ENCODE measurements around the gene RAB28. TPM values are rescaled to one million over a fixed set of nuclear protein-coding genes. Genes with fewer than 3 reads are reported as not detected.

RAB28 gene
- 20.5 TPM for polyA plus RNA-seq (2013, experiment 1 of 2)
- polyA plus RNA-seq (2013, experiment 2 of 2) = 21.7 TPM

DNA sequence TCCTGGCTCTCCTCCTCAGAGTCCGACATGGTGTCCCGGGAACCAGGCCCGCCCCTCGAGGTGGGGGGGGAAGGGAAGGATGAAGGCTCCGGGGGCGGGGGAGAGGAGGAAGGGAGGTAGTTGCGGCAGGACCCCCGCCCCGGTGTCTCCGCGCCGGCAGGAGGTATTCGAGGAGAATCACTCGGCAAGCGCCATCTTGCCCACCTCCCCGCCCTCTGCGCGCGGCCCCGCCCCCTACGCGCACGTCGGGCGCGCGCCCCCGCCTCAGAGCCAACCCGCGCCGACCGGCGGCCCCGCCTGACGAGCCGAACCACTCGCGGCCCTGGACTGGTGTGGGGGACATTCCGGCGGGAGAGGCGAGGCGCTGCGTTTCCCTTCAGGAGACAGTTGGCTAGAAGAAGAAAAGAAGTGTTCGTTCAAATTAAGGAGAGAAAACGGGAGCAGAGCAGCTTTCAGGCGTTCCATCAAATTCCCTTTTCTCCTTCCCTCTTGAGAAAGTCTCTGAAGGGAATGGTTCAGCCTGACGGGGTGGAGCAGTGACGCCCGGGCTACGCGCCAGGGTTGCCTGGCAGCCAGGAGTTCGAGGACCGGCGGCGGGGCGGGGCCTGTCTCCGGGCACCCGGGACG is at the start of gene RAB28:
TSS of gene RAB28 (minus strand) at position 219 of the 627 bp plus-strand sequence.
- Histone ChIP-seq H3K9me3 (ENCODE audit: control insufficient read depth, low read length) (no peaks in the 10 kb centered on the region), H2AK5ac (ENCODE audit: low read length, severe bottlenecking) (no peak within 1 kb of the TSS), H3K18ac (ENCODE audit: low read depth in 1 of 2, low read length in 2 of 2) (peak within 1 kb of the TSS; percentile 91 to 93), H3K23ac (ENCODE audit: low read length in 2 of 2) (peak within 1 kb of the TSS in 1 of 2 experiments; percentile 87), H3K14ac (ENCODE audit: low read length in 2 of 2) (peak within 1 kb of the TSS in 1 of 2 experiments; percentile 57), H2BK12ac (ENCODE audit: low read length in 2 of 2) (peak within 1 kb of the TSS in 1 of 2 experiments; percentile 63), H3K27me3 (ENCODE audit: control insufficient read depth in 1 of 2, insufficient read depth in 1 of 2, low read length in 2 of 2) (no peaks in the 10 kb centered on the region), H4K8ac (ENCODE audit: low read length) (peak within 1 kb of the TSS; percentile 91), H3K27ac (ENCODE audit: low read length, poor library complexity, severe bottlenecking) (peak within 1 kb of the TSS; percentile 100), H2BK5ac (ENCODE audit: low read depth, low read length, poor library complexity, severe bottlenecking) (peak within 1 kb of the TSS; percentile 99), H2BK15ac (ENCODE audit: low read depth, poor library complexity, severe bottlenecking) (no peak within 1 kb of the TSS), H3K36me3 (ENCODE audit: control insufficient read depth in 1 of 2, insufficient read depth in 2 of 2, low read depth in 1 of 2, low read length in 2 of 2) (no peaks in the 10 kb centered on the region), H3K9ac (ENCODE audit: low read length) (peak within 1 kb of the TSS; percentile 99), H2BK120ac (ENCODE audit: low read depth, low read length) (peak within 1 kb of the TSS; percentile 97), H3K4me3 (ENCODE audit: insufficient read depth in 1 of 2, low read depth in 1 of 2, low read length in 2 of 2) (peak within 1 kb of the TSS; percentile 85 to 93), H2AFZ (ENCODE audit: low read depth, low read length) (peak within 1 kb of the TSS; percentile 96), H4K91ac (ENCODE audit: low read length) (peak within 1 kb of the TSS; percentile 50), H3K4me2 (ENCODE audit: low read length, poor library complexity, severe bottlenecking) (peak within 1 kb of the TSS; percentile 73), H3K4ac (ENCODE audit: low read depth in 1 of 2, low read length in 2 of 2) (peak within 1 kb of the TSS; percentile 51 to 95), H3K4me1 (ENCODE audit: control insufficient read depth, insufficient read depth, low read depth, low read length) (peaks cover 5% of the 10 kb centered on the region), H3K79me1 (replicated peaks; ENCODE audit: low read length, poor library complexity, severe bottlenecking) (peaks cover 6% of the 10 kb centered on the region)
- peak; percentile 95 for DNase-seq
- under 1% methylated on average over 47 of the region's 59 CpGs for WGBS

- no peak overlapping the region for H3K27ac ChIP-seq (ENCODE audit: low read length, poor library complexity, severe bottlenecking)
Measured at GRCh38 chr4:13531625-13531998, 47.5 kb upstream of the RAB28 start.

GRCh38 chr4:13530823-13531624 is 46.9 kb upstream of the RAB28 start:
- Histone ChIP-seq H2BK15ac (ENCODE audit: low read depth, poor library complexity, severe bottlenecking) (peak overlapping the region; percentile 56), H3K4ac (ENCODE audit: low read depth in 1 of 2, low read length in 2 of 2) (no peak overlapping the region), H3K14ac (ENCODE audit: low read length in 2 of 2) (no peak overlapping the region), H3K4me1 (ENCODE audit: control insufficient read depth, insufficient read depth, low read depth, low read length) (peaks cover 18% of the 10 kb centered on the region), H3K18ac (ENCODE audit: low read depth in 1 of 2, low read length in 2 of 2) (no peak overlapping the region), H3K27ac (ENCODE audit: low read length, poor library complexity, severe bottlenecking) (no peak overlapping the region), H2BK120ac (ENCODE audit: low read depth, low read length) (no peak overlapping the region), H2AK5ac (ENCODE audit: low read length, severe bottlenecking) (no peak overlapping the region), H2BK12ac (ENCODE audit: low read length in 2 of 2) (peak overlapping the region in 1 of 2 experiments; percentile 6), H3K9me3 (ENCODE audit: control insufficient read depth, low read length) (no peaks in the 10 kb centered on the region), H4K8ac (ENCODE audit: low read length) (peak overlapping the region; percentile 70), H3K4me3 (ENCODE audit: insufficient read depth in 1 of 2, low read depth in 1 of 2, low read length in 2 of 2) (no peak overlapping the region), H2BK5ac (ENCODE audit: low read depth, low read length, poor library complexity, severe bottlenecking) (no peak overlapping the region), H3K23ac (ENCODE audit: low read length in 2 of 2) (no peak overlapping the region), H3K4me2 (ENCODE audit: low read length, poor library complexity, severe bottlenecking) (peak overlapping the region; percentile 42), H4K91ac (ENCODE audit: low read length) (no peak overlapping the region), H3K9ac (ENCODE audit: low read length) (no peak overlapping the region), H2AFZ (ENCODE audit: low read depth, low read length) (no peak overlapping the region), H3K36me3 (ENCODE audit: control insufficient read depth in 1 of 2, insufficient read depth in 2 of 2, low read depth in 1 of 2, low read length in 2 of 2) (no peaks in the 10 kb centered on the region), H3K27me3 (ENCODE audit: control insufficient read depth in 1 of 2, insufficient read depth in 1 of 2, low read length in 2 of 2) (peaks cover 98 to 100% of the 10 kb centered on the region in 2 experiments), H3K79me1 (replicated peaks; ENCODE audit: low read length, poor library complexity, severe bottlenecking) (no peaks in the 10 kb centered on the region)
- DNase-seq = no peak
- 10% methylated on average over 35 of the region's 35 CpGs for WGBS

More at GRCh38 chr4:13531625-13531998, 47.5 kb upstream of the RAB28 start:
- no peak overlapping the region for H2BK5ac ChIP-seq (ENCODE audit: low read depth, low read length, poor library complexity, severe bottlenecking)
- no peak overlapping the region for H3K18ac ChIP-seq (ENCODE audit: low read depth in 1 of 2, low read length in 2 of 2)
- H3K27me3 ChIP-seq (ENCODE audit: control insufficient read depth in 1 of 2, insufficient read depth in 1 of 2, low read length in 2 of 2) = peaks cover 98 to 100% of the 10 kb centered on the region in 2 experiments
- H3K9me3 ChIP-seq (ENCODE audit: control insufficient read depth, low read length) = no peaks in the 10 kb centered on the region
- H3K79me1 ChIP-seq (replicated peaks; ENCODE audit: low read length, poor library complexity, severe bottlenecking) = no peaks in the 10 kb centered on the region
- no peak overlapping the region for H2BK15ac ChIP-seq (ENCODE audit: low read depth, poor library complexity, severe bottlenecking)
- H3K14ac ChIP-seq (ENCODE audit: low read length in 2 of 2) = no peak overlapping the region
- H2AFZ ChIP-seq (ENCODE audit: low read depth, low read length) = no peak overlapping the region
- peaks cover 20% of the 10 kb centered on the region for H3K4me1 ChIP-seq (ENCODE audit: control insufficient read depth, insufficient read depth, low read depth, low read length)
- H3K9ac ChIP-seq (ENCODE audit: low read length) = no peak overlapping the region
- no peak overlapping the region for H2BK12ac ChIP-seq (ENCODE audit: low read length in 2 of 2)
- 47% methylated on average over 7 of the region's 8 CpGs for WGBS
- no peak overlapping the region for H4K8ac ChIP-seq (ENCODE audit: low read length)
- no peak overlapping the region for H2BK120ac ChIP-seq (ENCODE audit: low read depth, low read length)
- no peak overlapping the region for H3K23ac ChIP-seq (ENCODE audit: low read length in 2 of 2)
- no peak overlapping the region for H3K4ac ChIP-seq (ENCODE audit: low read depth in 1 of 2, low read length in 2 of 2)
- no peak for DNase-seq
- H2AK5ac ChIP-seq (ENCODE audit: low read length, severe bottlenecking) = no peak overlapping the region
- no peaks in the 10 kb centered on the region for H3K36me3 ChIP-seq (ENCODE audit: control insufficient read depth in 1 of 2, insufficient read depth in 2 of 2, low read depth in 1 of 2, low read length in 2 of 2)
- no peak overlapping the region for H3K4me2 ChIP-seq (ENCODE audit: low read length, poor library complexity, severe bottlenecking)
- H3K4me3 ChIP-seq (ENCODE audit: insufficient read depth in 1 of 2, low read depth in 1 of 2, low read length in 2 of 2) = no peak overlapping the region
- H4K91ac ChIP-seq (ENCODE audit: low read length) = no peak overlapping the region
